HG03175 (cell line): Measurements from ENCODE around the gene CDC42BPA.

Experiments
- ATAC-seq: cut with Tn5 transposase; IDR thresholded peaks from one replicate; pipeline ENCODE4 v1.9.1; 2021; ENCODE audit warnings: mild to moderate bottlenecking, moderate library complexity; ENCODE audit not compliant: unreplicated experiment

The CDC42BPA gene

DNA sequence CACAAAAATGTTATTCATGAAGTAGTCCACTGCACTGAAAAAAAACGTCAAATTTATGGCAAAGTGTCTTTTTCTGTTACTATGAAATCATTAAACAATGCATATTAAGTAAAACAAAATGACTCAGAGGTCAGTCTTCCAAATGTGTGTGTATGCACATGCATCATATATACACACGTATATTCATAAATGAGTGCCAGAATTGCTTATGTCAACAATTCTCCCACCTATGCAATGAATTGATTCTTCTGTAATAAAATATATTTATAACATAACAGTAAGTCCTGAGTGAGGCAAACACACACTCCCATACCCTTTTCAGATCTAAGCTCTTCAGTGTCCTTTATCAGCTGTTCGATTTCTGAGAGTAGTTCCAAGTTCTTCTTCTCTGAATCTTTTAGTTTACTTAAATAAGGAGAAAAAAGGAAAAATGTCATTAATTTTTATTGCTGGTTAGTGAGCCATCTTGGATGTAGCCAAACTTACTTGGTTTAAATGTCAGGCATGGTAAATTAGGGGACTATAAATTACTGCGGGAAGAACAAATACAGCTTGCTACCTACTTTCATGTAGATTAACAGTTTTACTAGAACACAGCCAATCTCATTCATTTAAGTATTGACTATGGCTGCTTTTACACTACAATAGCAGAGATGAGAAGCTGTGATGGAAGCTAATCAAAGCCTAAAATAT is 246.3 kb downstream of the CDC42BPA start:
- ATAC-seq: no peak

DNA sequence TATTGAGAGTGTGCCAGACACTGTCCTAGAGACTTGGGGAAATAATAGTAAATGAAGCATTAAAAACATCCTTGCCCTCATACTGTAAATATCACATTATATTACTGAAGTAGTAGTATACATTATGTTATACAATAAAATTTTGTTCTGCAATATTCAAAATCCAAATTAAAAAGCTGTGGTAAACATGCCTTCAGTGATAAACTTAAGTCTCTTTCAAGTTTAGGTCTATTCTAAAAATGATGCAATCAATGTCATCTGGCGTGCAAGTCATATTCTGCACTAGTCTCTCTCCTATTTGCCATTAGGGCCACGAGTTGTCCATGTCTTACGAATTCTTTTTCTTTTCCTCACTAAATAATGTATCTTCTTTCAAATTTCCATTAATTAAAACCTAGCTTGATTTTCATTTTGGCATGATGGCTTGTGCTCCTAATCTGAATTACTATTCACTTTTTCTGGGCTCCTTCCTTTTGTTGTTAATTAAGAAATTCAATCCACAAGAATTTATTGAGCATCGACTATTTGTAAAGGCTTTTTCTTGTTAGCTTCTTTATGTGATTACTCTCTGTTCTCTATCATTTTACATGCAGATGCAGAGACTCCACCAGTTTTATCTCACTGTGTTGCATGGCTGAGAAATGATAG is 247.5 kb downstream of the CDC42BPA start:
- ATAC-seq: no peak

DNA sequence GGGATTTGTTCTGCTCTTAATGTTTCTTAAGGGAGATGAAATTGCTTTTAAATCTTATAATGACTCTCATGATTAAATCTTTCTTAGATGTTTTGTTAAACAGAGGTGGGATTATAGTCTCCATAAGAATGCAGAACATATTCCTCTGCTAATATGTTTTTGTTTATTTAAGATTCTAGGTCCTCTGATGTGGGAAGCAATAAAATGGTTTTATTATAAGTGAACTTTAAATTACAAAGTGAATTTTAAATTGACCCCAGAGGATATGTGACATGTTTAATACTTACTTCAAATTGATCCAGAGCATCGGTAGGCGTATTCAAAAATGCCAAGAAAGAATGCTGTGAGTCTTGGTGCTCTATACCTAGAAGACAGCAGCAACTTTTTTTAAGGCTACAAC is 248.8 kb downstream of the CDC42BPA start:
- no peak for ATAC-seq

DNA sequence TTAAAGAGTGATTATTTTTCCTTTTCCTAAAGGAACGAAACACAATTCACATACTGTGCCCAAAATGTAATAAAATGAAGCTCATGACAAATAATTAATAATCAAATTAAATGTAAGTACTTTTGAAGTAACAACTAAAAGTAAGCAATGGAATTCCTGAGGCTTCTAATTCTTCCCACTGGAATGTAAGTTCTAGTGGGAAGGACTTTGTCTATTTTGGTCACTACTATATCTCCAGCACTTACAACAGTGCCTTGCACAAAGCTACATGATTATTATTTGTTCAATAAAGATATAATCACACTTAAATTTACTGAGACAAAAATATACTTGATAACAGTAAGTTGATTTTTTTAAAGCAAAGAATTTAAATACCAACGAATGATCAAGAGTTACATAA is 249.4 kb downstream of the CDC42BPA start:
- no peak for ATAC-seq

DNA sequence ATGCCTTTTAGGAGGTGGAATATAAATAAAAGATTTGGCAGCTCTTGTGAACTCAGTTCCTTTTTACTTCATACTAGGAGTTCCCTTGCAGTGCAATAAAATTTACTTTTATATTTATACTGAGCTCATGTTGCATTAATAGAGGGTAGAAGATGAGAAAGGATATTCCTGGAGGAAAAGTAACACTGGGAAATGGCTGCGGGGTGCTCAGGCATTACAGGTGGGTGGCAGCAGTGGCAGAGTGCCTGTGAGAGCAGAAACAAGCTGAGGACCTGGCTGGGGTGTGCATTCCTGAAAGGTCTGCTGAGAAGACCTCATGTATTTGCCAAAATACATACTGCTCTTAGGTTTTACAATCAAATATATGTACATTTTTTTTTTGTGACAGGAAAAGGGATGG is 251.3 kb downstream of the CDC42BPA start:
- ATAC-seq: no peak

DNA sequence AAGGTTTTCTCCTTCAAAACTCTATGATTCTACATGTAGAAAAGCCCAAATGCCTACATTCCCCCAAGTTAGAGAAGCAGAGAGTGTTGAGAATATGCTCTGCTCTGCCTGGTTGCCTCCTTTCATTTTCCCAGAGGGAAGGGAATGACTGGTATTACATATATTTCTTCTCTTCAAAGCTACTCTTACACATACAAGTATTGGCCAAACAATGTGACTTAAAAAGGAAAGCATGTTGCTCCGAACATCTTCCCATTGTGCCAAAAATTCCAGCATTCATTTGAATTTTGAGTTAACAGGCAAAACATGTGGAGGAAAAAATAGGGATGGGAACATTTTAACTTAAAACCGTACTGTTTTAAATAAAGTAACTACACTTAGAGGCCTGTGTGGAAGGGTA is 253.0 kb downstream of the CDC42BPA start:
- no peak for ATAC-seq

DNA sequence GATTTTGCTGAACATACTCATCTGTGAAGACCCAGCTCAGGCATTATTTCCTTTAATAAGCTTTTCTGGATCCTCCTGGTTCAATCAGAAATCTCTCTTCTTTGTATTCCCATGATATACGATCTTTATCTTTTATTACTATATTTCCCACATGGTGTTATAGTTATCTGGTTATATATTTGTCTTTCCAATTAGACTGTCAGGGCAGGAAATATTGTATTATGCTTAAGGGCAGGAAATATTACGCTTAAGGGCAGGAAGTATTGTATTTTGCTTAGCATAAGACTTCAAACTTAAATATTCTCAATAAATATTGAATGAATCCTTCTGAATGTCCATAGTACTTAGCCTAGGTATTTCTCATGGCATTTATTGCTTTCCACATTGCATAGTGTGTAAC is 256.0 kb downstream of the CDC42BPA start:
- no peak for ATAC-seq

DNA sequence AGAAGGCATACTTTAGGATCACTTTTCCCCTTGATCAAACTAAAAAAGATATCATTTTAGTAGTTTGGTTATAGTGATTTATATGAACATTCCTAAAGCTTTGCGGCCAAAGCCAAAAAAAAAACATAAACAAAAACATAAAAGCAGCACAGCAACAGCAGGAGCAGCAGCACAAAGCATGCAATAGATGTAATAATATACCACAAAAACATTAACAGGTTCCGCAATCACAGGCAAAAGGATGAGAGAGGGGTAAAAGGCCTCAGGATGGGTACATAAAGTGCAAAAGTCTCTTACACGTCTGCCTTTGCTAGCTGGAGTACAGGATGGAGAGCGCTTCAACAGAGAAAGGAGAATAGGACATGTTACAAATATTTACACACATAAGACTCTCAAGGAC is 259.2 kb downstream of the CDC42BPA start:
- no peak for ATAC-seq

DNA sequence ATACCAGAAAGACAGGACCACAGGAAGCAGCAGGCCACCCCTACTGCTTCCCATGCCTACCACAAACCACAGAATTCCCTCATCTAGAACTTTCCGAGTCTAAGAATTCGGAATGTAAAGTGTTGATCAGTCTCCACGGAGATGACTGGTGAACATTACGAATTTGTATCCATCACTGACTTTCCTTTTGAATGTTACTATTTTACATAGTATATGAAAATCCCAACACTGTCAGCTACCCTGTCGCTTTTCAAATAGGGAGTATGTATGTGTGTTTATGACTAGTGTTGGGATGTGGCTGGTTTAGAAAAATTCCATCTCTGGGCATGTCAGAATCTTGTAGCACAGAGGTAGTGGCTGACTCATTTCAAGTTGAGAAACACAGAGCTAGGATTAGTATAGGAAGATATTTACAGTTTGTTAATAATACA is 260.0 kb downstream of the CDC42BPA start:
- no peak for ATAC-seq

DNA sequence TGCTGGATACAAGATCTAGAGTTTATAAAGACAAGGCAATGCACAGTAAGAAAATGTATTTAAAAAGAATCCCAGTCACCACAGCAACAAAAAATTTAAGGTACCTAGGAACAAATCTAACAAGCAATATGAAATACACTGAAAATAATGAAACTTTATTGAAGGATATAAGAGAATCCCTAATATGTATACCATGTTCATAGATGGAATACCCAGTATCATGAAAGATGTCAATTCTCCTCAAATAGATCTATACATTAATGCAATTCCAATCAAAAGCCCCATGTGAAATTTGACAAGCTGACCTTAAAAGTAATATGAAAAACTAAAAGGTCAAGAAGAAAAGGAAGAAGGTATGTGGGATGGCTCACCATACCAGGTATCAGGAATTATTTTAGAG is 269.0 kb downstream of the CDC42BPA start:
- ATAC-seq: no peak

DNA sequence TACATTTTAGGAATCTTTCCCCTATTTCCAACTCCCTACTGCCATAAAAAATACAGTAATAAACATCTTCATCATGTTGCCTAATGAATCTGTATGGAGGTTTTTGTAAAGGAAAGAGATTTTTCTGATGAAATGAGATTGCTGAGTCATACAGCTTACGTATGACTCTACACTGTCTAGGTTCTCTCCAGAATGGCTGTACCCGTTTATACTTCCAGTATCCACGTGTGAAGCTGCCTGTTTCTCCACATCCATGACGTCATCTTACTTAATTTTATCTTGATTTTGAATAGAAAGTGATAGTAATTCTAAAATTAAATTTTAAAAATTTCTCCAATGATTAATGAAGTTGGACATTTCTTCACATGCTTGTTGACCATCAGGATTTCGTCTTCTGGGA is 274.5 kb downstream of the CDC42BPA start:
- ATAC-seq: no peak

DNA sequence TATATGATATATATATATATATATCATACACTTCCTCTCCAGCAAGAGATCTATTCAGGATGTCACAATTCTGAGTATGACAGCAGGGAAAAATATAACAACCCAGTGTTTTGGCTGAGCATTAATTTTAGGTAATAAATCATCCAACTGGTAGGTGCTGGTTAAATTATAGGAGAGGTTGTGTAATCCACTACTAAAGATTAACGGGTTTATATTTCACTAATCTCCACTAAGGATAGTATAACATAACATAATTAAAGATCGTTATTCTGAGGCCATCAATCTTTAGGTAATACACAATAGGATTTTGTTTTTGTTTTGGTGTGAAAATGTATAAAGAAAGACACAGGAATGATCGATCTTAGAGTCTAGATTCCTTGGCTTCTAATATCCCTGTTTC is 276.0 kb downstream of the CDC42BPA start:
- no peak for ATAC-seq

DNA sequence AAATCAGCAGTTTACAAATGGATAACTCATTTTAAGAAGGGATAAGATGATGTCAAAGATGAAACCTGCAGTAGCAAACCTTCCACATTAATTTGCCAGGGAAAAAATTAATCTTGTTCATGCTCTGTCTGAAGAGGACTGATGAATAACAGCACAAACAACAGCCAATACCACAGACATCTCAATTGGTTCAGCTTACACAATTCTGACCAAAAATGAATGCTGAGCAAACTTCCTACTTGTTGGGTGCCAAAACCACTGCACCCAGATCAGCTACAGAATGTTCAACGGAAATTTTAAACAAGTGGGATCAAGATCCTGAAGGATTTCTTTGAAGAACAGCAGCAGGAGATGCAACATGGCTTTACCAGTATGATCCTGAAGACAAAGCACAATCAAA is 279.9 kb downstream of the CDC42BPA start:
- ATAC-seq: no peak

DNA sequence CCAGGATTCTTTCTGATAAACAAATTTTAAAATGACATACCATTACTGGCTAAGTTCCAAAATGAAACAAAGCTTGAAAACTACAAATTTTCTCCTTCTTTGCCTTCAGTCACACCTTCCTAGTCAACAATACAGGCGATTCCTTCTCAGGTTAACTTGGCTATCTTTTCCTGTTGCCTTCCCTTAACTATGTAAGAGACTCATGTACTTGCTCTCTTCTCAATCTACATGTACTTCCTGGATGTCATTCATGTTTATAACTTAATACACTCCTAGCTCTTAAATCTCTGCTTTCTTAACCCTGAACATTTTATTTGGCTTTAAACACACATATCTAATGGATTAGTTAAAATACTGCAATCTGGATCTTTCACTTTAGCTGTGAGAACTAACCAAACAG is 281.2 kb downstream of the CDC42BPA start:
- ATAC-seq: no peak

DNA sequence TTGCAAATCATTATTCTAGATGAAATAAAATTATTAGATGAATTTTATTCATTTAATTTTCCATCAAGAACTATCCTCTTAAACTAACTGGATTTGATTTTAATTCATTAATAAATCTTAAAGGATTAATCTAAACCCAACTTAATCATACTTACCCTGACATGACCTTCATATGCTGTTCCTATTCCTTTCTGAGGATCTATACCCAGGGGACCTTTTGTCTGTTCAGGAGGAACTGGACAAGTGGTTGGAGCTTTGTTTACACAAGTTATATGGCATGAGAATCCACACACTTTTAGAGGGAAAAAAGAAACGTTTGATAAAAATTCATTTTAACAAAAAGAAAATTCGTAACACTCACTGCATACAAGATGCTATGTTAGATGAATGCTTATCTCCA is 283.0 kb downstream of the CDC42BPA start:
- no peak for ATAC-seq

DNA sequence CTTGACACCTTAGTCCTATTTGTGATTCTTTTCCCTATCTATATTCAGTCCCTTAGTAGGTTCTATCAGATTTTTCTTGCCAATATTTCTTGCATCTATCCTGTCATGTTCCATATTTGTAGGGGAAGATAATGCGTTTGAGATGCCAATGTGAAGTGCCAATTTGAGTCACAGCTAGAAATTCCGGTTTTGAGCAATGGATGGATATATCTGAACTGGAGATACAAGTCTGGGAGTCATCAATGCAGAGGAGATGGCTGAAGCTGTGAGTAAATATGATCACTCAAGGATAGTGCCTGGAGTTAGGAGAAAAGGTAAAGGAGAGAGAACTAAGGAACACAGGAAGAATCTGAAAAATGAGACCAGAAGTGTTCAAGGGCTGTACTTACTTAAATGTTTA is 284.4 kb downstream of the CDC42BPA start:
- no peak for ATAC-seq

DNA sequence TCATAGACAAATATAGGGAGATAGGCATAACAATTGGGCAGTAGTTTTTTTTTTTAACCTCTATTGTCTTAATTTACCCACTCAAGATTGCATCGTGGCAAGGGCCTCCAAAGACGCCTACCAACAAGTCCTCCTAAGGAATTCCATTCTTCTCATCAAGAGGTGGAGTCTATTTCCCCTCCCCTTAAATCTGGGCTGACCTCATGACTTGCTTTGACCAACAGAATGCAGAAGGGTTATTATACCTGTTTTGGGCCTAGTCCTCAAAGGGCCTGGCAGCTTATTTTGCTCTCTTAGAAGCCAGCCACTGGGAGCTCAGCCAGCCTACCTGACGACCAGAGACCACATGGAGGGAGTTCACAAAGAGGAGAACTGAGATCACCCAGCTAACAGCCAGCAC is 285.9 kb downstream of the CDC42BPA start:
- no peak for ATAC-seq

DNA sequence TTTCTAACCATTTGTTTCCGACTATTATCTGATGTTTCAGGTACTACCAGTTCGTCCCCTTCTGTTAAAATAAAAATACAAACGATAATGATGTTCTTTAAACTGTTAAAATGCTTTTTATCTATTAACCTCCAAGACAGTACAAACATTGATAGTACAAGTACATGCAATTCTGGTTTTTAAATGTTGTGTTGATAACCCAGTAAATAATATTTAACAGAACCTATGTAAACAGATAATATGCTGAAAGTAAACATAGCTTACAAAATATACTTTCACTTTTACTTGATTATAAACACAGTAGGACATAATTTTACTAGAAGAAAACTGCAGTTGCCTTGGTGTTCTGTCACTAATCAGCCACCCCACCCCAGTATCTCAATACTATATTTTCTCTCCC is 301.3 kb downstream of the CDC42BPA start:
- ATAC-seq: no peak

DNA sequence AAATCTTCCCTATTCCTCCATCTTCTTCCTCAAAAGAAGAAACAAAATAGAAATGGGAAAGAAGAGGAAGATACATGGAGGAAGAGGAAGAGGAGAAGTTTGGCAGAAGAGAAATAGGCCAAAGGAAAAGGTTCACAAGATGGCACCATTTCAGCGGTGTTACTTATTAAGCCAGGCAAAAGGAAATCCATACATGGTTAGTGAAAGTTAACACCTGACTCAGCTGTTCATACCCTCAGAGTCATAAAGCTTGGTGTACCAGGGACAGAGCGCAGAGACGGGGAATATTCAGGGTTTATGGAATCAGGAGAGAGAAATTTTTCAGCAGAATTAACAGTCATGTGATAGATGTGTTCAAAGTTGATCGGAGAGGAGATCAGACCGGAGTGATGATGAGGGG is 307.6 kb downstream of the CDC42BPA start:
- no peak for ATAC-seq

DNA sequence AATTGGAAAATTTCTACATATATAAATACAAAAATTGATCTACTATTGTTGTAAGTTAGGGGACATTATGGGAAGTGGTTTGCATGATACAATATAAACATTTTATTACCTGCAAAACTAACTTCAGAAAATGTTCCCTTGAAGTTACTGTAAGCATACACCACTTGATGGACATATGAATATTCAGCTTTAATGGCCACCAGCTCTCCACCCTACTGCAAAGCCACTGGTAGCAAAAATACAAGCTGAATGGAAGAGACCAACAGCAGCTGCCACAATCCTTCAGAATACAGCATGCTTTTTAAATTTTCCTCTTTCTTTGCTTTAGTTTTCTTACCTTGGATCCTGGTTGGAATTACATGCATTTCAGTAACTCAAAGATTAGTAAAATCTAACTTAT is 308.4 kb downstream of the CDC42BPA start:
- ATAC-seq: no peak

DNA sequence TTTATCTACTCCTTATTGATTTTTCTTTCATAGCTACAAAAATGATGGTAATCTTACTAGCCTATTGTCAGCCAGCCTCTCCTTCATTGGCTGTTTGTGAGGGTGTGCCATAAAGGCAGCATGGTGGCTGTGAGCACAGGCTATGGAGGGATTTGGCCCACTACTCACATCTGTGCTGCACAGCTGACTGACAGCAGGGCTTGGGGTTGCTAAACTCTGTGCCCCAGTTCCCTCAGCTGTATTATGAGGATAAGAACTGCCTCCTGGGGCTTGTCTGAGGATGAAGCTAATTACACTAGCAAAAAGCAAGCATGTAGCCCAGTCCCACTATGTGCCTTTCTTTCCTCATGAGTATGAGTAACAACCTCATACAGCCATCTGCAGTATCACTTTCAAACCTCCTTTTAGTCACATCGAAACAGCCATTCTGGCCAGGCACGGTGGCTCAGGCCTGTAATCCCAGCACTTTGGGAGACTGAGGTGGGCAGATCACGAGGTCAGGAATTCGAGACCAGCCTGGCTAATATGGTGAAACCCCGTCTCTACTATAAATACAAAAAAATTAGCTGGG is 312.0 kb downstream of the CDC42BPA start:
- ATAC-seq: no peak

DNA sequence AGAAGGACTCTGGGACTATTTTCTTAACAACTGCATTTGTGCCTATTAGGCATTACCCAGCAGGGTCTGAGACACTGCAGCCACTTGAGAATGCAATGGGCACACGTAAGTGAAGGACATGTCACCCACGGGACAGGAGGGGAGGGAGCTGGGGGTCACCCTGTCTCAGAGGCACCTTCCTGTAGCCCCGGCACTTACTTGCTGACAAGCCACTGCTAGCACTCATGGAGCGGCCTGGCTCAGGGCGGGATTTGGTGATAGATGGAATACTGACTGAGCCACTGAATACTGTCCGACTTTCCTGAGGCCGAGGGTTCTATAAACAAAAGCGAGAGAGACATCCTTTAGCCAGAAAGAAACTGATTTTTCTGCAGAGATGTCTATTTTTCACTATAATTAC is 313.5 kb downstream of the CDC42BPA start:
- ATAC-seq: no peak

DNA sequence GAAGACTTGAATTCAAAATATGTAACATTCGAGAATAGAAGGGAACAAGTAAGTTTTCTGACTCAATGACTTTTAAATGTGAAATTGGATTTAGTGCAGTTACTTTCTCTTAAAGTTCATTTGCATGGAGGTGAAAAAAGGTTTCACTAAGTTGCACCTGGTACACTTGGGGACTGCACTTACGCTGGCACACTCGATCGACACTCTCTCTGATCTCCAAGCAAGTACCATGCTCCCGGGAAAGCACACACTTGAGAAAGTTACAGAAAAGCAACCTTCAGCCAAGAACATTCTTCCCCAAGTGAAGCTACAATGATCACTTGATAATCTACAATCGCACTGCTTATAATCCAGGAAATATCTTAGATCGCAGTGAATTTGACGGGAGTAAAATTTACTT is 315.1 kb downstream of the CDC42BPA start:
- ATAC-seq: no peak
